Neural progenitor cell (in vitro differentiated cells): ENCODE data around the gene CCDC88A.

Experiments
- EZH2 ChIP-seq: fragments of 200-600 bp; sonication (generic); IDR thresholded peaks from 2 replicates; pipeline ENCODE4 v1.6.1; 2017; ENCODE audit warnings: antibody characterized with exemption, mild to moderate bottlenecking, moderate library complexity
- EZH2phosphoT487 ChIP-seq: fragments of 200-600 bp; sonication (generic); IDR thresholded peaks from 2 replicates; pipeline ENCODE4 v1.6.1; 2017; ENCODE audit warnings: antibody characterized with exemption
- TF ChIP-seq, protein P1 (sequence below): fragments of 200-600 bp; sonication (generic); IDR thresholded peaks from 2 replicates; pipeline ENCODE4 v1.5.1; 2017; ENCODE audit warnings: antibody characterized with exemption, mild to moderate bottlenecking

DNA sequence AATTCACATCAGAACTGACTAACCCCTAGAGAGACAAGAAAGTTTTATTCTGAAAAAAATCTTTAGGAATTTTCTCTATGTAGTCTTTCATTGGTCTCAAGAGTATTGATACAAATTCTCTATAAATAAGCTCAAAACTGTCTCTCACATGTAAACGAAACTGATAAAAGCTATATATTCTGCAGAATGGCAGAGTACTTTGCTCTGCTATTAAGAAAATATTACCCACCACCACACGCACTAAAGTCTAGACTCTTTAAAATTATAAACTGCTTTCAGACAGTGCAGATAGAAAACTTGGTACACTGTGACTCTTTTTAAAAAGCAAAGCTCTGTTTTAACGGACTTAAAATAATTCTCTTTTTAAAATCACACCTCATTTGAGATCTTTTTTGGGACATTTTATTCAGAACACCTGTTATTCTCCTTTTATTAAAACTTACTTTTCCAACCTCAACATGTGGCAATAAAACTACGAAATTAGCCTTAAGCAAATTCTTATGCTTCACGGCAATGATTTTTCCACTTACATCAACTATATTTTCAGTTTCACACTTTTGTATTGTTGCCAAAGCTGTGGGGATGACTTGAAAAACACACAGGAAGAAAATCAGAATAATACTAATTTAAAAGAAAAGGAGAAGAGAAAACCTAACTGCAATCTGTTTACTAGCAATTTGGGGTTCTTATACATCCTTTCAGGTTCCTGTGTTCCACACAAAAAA is 58.0 kb downstream of the CCDC88A start:
- TF ChIP-seq, protein P1, sequence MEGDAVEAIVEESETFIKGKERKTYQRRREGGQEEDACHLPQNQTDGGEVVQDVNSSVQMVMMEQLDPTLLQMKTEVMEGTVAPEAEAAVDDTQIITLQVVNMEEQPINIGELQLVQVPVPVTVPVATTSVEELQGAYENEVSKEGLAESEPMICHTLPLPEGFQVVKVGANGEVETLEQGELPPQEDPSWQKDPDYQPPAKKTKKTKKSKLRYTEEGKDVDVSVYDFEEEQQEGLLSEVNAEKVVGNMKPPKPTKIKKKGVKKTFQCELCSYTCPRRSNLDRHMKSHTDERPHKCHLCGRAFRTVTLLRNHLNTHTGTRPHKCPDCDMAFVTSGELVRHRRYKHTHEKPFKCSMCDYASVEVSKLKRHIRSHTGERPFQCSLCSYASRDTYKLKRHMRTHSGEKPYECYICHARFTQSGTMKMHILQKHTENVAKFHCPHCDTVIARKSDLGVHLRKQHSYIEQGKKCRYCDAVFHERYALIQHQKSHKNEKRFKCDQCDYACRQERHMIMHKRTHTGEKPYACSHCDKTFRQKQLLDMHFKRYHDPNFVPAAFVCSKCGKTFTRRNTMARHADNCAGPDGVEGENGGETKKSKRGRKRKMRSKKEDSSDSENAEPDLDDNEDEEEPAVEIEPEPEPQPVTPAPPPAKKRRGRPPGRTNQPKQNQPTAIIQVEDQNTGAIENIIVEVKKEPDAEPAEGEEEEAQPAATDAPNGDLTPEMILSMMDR: no peak
- TF ChIP-seq EZH2: no peak
- TF ChIP-seq EZH2phosphoT487: no peak
